K562 (cell line): ENCODE data around the gene ARL13B. TPM values are rescaled to one million over a fixed set of nuclear protein-coding genes. Genes with fewer than 3 reads are reported as not detected.

Source experiments
- LCOR ChIP-seq: sonication (generic); formaldehyde crosslinking; IDR thresholded peaks from 2 replicates; pipeline ENCODE4 v1.8.0; 2022; ENCODE audit warnings: mild to moderate bottlenecking, missing genetic modification reagents
- MAFF ChIP-seq: IDR thresholded peaks from 2 replicates; pipeline ENCODE4 v1.6.1; 2012; ENCODE audit warnings: low read length, improper control_type of control experiment
- PHF8 ChIP-seq: fragments of 200-600 bp; sonication (generic); IDR thresholded peaks from 2 replicates; pipeline ENCODE4 v1.6.1; 2012; ENCODE audit warnings: mixed run types, mild to moderate bottlenecking, inconsistent platforms, low read length, moderate library complexity, borderline replicate concordance
- RBFOX2 ChIP-seq: fragments of 200-400 bp; formaldehyde crosslinking; IDR thresholded peaks from 2 replicates; pipeline ENCODE4 v1.6.1; 2017; ENCODE audit warnings: low read depth, mild to moderate bottlenecking, low read length, moderate library complexity
- U2AF1 ChIP-seq: fragments of 200-400 bp; formaldehyde crosslinking; optimal IDR thresholded peaks from 2 replicates; pipeline ENCODE3; 2017; ENCODE audit warnings: mild to moderate bottlenecking, low read depth, low read length, moderate library complexity
- XRCC4 ChIP-seq: IDR thresholded peaks from one replicate; pipeline ENCODE4 v1.6.1; 2011; ENCODE audit not compliant: insufficient read depth, insufficient read length; ENCODE audit errors: extremely low read depth
- ZNF3 ChIP-seq: fragments of 250-450 bp; sonication (Bioruptor Pico); IDR thresholded peaks from 2 replicates; pipeline ENCODE4 v1.5.0; 2021; ENCODE audit warnings: mild to moderate bottlenecking, moderate library complexity
- polyA plus RNA-seq, 8 experiments: library from polyadenylated mRNA; depleted of rRNA in 4 of 8; stranded (reverse) in 5 of 8; unstranded in 3 of 8; fragments of >200 nt; fragmentation: Nextera tagmentation in 2 of 8; fragmentation: Illumina TruSeq in 1 of 8; extraction: Ambion mirVana in 2 of 8; extraction: Trizol in 1 of 8; gene quantifications; 2 replicates each; pipeline versions ENCODE4 v1.2.1 to v1.2.3, GENCODE V29; 2011 to 2014; ENCODE audit warnings: inconsistent platforms in 1 of 8, missing spikeins in 1 of 8
- total RNA-seq, 7 experiments: library from RNA; depleted of rRNA in 6 of 7; stranded (reverse); fragments of >200 nt in 6 of 7; fragmentation: Illumina TruSeq in 2 of 7; extraction: Trizol in 2 of 7; gene quantifications; 2 replicates each; pipeline versions ENCODE4 v1.2.1 to v1.2.3, GENCODE V29; 2011 to 2021; ENCODE audit warnings: low replicate concordance in 1 of 7
- TF ChIP-seq, protein P1 (sequence below): fragments of 450-650 bp; IDR thresholded peaks from 2 replicates; pipeline ENCODE4 v1.6.1; 2016; ENCODE audit warnings: mild to moderate bottlenecking
- TF ChIP-seq, protein P2 (sequence below), 2 experiments: IDR thresholded peaks; 2 replicates each; pipeline ENCODE4 v1.6.1; 2012; ENCODE audit warnings: improper control_type of control experiment in 2 of 2, low read depth in 2 of 2, low read length in 2 of 2, borderline replicate concordance in 1 of 2
- TF ChIP-seq, protein P3 (sequence below): fragments of 450-650 bp; IDR thresholded peaks from 2 replicates; pipeline ENCODE4 v1.6.1; 2016; ENCODE audit warnings: mild to moderate bottlenecking, moderate library complexity

The ARL13B gene
- total and polyA plus RNA-seq, 9 of the 15 experiments (the other 6 are each of a cell fraction or from before 2014, with no cell fraction given): 4.1 to 16.9 (median 12.2) TPM

DNA sequence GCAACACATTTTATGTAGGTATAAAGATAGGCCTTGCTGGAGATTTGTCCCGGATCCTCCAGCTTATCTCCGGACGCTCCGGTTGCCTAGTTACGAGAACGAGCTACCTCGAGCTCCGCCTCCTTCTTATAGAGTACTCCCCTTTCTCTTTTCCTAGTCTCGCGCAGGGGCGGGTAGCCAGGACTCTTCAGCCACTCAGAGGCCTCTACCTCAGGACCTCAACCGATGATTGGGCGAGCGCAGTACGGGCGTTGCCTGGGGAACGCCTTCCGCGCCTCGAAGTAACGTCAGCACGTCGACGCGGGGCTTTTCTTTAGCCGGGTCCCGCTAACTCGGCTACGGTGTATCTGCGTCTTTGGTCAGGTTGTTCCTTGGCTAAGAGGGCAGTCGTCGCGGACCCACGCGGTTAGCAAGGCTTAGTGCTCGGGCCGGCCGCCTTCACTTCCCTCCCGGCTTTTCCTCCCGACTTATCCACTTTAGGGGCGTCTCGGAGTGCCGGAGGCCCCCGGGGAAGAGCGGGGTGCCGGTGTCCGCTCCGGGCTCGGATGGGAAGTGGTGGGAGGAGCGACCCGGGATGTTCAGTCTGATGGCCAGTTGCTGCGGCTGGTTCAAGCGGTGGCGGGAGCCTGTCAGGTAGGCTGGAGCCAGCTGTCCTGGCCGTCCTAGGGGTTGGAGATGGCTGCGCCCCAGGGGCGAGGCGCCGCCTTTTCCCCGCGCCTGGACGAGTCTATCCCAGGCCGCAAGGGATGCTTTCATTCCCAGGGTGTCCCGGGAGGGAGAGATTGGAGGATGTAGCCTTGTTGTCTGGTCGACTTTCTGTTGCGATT, at the start of gene ARL13B (continued):
- TF ChIP-seq, protein P1, sequence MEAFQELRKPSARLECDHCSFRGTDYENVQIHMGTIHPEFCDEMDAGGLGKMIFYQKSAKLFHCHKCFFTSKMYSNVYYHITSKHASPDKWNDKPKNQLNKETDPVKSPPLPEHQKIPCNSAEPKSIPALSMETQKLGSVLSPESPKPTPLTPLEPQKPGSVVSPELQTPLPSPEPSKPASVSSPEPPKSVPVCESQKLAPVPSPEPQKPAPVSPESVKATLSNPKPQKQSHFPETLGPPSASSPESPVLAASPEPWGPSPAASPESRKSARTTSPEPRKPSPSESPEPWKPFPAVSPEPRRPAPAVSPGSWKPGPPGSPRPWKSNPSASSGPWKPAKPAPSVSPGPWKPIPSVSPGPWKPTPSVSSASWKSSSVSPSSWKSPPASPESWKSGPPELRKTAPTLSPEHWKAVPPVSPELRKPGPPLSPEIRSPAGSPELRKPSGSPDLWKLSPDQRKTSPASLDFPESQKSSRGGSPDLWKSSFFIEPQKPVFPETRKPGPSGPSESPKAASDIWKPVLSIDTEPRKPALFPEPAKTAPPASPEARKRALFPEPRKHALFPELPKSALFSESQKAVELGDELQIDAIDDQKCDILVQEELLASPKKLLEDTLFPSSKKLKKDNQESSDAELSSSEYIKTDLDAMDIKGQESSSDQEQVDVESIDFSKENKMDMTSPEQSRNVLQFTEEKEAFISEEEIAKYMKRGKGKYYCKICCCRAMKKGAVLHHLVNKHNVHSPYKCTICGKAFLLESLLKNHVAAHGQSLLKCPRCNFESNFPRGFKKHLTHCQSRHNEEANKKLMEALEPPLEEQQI: no peak
- TF ChIP-seq LCOR (no peak), ZNF3 (CRISPR knock-in tag) (no peak), XRCC4 (no peak), MAFF (no peak), PHF8 (peak; percentile 74; the same call in 1 of the 2 replicates), U2AF1 (no peak), RBFOX2 (peak; percentile 87)
- TF ChIP-seq, protein P2, sequence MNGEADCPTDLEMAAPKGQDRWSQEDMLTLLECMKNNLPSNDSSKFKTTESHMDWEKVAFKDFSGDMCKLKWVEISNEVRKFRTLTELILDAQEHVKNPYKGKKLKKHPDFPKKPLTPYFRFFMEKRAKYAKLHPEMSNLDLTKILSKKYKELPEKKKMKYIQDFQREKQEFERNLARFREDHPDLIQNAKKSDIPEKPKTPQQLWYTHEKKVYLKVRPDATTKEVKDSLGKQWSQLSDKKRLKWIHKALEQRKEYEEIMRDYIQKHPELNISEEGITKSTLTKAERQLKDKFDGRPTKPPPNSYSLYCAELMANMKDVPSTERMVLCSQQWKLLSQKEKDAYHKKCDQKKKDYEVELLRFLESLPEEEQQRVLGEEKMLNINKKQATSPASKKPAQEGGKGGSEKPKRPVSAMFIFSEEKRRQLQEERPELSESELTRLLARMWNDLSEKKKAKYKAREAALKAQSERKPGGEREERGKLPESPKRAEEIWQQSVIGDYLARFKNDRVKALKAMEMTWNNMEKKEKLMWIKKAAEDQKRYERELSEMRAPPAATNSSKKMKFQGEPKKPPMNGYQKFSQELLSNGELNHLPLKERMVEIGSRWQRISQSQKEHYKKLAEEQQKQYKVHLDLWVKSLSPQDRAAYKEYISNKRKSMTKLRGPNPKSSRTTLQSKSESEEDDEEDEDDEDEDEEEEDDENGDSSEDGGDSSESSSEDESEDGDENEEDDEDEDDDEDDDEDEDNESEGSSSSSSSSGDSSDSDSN (IDR thresholded peaks at IDR 0.05; ENCODE audit: borderline replicate concordance in 1 of 2, low read depth in 2 of 2, low read length in 2 of 2): no peak; a peak in 1 of 4 replicates
- TF ChIP-seq, protein P3, sequence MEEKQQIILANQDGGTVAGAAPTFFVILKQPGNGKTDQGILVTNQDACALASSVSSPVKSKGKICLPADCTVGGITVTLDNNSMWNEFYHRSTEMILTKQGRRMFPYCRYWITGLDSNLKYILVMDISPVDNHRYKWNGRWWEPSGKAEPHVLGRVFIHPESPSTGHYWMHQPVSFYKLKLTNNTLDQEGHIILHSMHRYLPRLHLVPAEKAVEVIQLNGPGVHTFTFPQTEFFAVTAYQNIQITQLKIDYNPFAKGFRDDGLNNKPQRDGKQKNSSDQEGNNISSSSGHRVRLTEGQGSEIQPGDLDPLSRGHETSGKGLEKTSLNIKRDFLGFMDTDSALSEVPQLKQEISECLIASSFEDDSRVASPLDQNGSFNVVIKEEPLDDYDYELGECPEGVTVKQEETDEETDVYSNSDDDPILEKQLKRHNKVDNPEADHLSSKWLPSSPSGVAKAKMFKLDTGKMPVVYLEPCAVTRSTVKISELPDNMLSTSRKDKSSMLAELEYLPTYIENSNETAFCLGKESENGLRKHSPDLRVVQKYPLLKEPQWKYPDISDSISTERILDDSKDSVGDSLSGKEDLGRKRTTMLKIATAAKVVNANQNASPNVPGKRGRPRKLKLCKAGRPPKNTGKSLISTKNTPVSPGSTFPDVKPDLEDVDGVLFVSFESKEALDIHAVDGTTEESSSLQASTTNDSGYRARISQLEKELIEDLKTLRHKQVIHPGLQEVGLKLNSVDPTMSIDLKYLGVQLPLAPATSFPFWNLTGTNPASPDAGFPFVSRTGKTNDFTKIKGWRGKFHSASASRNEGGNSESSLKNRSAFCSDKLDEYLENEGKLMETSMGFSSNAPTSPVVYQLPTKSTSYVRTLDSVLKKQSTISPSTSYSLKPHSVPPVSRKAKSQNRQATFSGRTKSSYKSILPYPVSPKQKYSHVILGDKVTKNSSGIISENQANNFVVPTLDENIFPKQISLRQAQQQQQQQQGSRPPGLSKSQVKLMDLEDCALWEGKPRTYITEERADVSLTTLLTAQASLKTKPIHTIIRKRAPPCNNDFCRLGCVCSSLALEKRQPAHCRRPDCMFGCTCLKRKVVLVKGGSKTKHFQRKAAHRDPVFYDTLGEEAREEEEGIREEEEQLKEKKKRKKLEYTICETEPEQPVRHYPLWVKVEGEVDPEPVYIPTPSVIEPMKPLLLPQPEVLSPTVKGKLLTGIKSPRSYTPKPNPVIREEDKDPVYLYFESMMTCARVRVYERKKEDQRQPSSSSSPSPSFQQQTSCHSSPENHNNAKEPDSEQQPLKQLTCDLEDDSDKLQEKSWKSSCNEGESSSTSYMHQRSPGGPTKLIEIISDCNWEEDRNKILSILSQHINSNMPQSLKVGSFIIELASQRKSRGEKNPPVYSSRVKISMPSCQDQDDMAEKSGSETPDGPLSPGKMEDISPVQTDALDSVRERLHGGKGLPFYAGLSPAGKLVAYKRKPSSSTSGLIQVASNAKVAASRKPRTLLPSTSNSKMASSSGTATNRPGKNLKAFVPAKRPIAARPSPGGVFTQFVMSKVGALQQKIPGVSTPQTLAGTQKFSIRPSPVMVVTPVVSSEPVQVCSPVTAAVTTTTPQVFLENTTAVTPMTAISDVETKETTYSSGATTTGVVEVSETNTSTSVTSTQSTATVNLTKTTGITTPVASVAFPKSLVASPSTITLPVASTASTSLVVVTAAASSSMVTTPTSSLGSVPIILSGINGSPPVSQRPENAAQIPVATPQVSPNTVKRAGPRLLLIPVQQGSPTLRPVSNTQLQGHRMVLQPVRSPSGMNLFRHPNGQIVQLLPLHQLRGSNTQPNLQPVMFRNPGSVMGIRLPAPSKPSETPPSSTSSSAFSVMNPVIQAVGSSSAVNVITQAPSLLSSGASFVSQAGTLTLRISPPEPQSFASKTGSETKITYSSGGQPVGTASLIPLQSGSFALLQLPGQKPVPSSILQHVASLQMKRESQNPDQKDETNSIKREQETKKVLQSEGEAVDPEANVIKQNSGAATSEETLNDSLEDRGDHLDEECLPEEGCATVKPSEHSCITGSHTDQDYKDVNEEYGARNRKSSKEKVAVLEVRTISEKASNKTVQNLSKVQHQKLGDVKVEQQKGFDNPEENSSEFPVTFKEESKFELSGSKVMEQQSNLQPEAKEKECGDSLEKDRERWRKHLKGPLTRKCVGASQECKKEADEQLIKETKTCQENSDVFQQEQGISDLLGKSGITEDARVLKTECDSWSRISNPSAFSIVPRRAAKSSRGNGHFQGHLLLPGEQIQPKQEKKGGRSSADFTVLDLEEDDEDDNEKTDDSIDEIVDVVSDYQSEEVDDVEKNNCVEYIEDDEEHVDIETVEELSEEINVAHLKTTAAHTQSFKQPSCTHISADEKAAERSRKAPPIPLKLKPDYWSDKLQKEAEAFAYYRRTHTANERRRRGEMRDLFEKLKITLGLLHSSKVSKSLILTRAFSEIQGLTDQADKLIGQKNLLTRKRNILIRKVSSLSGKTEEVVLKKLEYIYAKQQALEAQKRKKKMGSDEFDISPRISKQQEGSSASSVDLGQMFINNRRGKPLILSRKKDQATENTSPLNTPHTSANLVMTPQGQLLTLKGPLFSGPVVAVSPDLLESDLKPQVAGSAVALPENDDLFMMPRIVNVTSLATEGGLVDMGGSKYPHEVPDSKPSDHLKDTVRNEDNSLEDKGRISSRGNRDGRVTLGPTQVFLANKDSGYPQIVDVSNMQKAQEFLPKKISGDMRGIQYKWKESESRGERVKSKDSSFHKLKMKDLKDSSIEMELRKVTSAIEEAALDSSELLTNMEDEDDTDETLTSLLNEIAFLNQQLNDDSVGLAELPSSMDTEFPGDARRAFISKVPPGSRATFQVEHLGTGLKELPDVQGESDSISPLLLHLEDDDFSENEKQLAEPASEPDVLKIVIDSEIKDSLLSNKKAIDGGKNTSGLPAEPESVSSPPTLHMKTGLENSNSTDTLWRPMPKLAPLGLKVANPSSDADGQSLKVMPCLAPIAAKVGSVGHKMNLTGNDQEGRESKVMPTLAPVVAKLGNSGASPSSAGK: 0 out of 2 replicates have a peak, but pooled peaks have one; percentile 14
